Lower leg skin (tissue), 4 donors: ENCODE data around the gene STPG3. TPM values are rescaled to one million over a fixed set of nuclear protein-coding genes. Genes with fewer than 3 reads are reported as not detected.

ENCODE experiments used
- DNase-seq, 2 donors: peaks; one replicate each; pipeline ENCODE4 v3.0.0-alpha.2; 2019; ENCODE audit warnings: low spot score in 2 of 2
- H3K4me3 ChIP-seq: fragments of 200-600 bp; sonication (generic); 2 replicates; pipeline ENCODE4 v1.5.1; 2017; ENCODE audit warnings: mild to moderate bottlenecking, low read depth; ENCODE audit not compliant: poor library complexity, severe bottlenecking
- POLR2A ChIP-seq, 2 donors: fragments of 450-650 bp; IDR thresholded peaks; one replicate each; pipeline ENCODE4 v1.6.1; 2016 to 2017; ENCODE audit warnings: antibody characterized with exemption in 2 of 2, mild to moderate bottlenecking in 1 of 2, moderate library complexity in 1 of 2
- WGBS, 2 donors: methylation state at CpG; one replicate each; pipeline ENCODE4 v1.1.5; 2018; 5-methylcytosine and 5-hydroxymethylcytosine counted together
- intact Hi-C: fragments of 100-400 bp; cut with DNase I; formaldehyde crosslinking; loops from one replicate; pipeline ENCODE4 v1.15.0; 2023; ENCODE audit warnings: low total_unique reads
- total RNA-seq, 4 donors: library from RNA; depleted of rRNA; stranded (reverse); fragments of >200 nt; gene quantifications; one replicate each; pipeline ENCODE4 v1.1.0, GENCODE V29; 2016
- TF ChIP-seq, protein P1 (sequence below), 3 donors: fragments of 450-650 bp; IDR thresholded peaks; one replicate each; pipeline ENCODE4 v1.5.1; 2016; ENCODE audit warnings: antibody characterized with exemption in 3 of 3, mild to moderate bottlenecking in 3 of 3, moderate library complexity in 2 of 3

STPG3 gene
- total RNA-seq, 4 donors from 2014 or later, result not detected

DNA sequence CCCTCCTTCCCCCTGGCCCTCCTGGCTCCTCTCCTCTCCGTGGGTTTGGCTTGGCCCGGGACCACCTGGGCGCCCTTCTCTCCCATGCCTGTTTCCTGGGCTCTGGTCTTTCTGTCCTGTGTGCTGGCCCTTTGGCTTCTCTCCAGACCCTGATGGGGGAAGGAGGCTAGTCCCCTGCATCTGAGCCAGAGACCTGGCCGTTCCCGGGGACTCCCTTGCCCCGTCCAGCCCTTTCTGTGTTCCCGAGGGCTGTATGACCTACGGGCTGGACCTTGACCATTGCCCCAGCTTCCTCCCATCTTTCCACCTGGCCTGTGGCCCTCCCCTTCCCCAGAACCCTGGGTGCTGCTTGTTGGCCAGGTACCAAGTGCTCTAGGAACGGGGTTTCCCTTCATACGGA lies 12.4 kb downstream of the STPG3 start:
- TF ChIP-seq POLR2A (IDR thresholded peaks at IDR 0.05), result no peak
- TF ChIP-seq, protein P1, sequence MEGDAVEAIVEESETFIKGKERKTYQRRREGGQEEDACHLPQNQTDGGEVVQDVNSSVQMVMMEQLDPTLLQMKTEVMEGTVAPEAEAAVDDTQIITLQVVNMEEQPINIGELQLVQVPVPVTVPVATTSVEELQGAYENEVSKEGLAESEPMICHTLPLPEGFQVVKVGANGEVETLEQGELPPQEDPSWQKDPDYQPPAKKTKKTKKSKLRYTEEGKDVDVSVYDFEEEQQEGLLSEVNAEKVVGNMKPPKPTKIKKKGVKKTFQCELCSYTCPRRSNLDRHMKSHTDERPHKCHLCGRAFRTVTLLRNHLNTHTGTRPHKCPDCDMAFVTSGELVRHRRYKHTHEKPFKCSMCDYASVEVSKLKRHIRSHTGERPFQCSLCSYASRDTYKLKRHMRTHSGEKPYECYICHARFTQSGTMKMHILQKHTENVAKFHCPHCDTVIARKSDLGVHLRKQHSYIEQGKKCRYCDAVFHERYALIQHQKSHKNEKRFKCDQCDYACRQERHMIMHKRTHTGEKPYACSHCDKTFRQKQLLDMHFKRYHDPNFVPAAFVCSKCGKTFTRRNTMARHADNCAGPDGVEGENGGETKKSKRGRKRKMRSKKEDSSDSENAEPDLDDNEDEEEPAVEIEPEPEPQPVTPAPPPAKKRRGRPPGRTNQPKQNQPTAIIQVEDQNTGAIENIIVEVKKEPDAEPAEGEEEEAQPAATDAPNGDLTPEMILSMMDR (IDR thresholded peaks at IDR 0.05), result no peak
- DNase-seq, result no peak
- intact Hi-C loops, result no loop called here
- H3K4me3 ChIP-seq, result no peak overlapping the region
- 82 to 86% methylated on average over 10 of the region's 10 CpGs for WGBS, 2 donors

DNA sequence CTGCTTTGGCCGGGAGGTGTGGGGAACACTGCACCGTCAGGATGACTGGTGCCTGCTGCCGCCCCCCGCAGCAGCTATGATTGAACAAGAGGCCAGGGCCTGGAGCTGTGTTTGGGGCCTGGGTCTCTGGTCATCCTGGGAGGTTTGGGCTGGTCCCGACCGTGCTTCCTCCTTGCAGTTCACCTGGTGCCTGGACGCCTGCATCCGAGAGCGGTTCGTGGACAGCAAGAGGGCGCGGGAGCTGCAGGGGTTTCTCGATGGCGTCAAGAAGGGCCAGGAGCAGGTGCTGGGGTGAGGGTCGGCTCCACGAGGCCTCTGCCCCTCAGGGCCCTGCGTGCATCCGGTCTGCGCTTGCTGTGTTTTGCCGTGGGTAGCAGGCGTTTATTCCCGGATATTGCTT lies 13.0 kb downstream of the STPG3 start:
- no peak for DNase-seq
- intact Hi-C loops, result no loop called here
- no peak for TF ChIP-seq POLR2A (IDR thresholded peaks at IDR 0.05)
- TF ChIP-seq, protein P1 (IDR thresholded peaks at IDR 0.05), result no peak
- 92 to 94% methylated on average over 18 to 22 of the region's 22 CpGs for WGBS, 2 donors
- no peak overlapping the region for H3K4me3 ChIP-seq

DNA sequence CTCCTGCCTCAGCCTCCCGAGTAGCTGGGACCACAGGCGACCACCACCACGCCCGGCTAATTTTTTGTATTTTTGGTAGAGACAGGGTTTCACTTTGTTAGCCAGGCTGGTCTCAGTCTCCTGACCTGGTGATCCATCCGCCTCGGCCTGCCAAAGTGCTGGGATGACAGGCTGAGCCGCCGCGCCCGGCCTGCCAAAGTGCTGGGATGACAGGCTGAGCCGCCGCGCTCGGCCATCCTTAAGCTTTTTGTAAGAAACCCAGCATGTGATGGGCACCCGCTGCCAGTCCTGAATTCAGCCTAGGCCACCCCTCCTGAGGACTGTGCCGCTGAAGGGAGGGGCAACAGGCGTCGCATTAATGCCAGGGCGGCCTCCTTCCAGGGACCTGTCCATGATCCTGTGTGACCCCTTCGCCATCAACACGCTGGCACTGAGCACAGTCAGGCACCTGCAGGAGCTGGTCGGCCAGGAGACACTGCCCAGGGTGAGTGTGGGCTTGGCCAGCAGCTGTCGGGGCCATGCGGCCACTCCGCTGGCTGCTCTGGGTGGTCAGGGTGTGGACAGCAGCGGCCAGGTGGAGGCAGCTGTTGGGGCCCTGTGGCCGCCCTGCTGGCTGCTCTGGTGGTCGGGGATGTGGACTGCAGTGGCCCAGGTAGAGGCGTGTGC lies 14.5 kb downstream of the STPG3 start:
- intact Hi-C loops, result no loop called here
- DNase-seq, result no peak
- TF ChIP-seq, protein P1 (IDR thresholded peaks at IDR 0.05), result no peak
- TF ChIP-seq POLR2A (IDR thresholded peaks at IDR 0.05), result no peak
- 92 to 93% methylated on average over 23 to 29 of the region's 29 CpGs for WGBS, 2 donors
- H3K4me3 ChIP-seq, result no peak overlapping the region

DNA sequence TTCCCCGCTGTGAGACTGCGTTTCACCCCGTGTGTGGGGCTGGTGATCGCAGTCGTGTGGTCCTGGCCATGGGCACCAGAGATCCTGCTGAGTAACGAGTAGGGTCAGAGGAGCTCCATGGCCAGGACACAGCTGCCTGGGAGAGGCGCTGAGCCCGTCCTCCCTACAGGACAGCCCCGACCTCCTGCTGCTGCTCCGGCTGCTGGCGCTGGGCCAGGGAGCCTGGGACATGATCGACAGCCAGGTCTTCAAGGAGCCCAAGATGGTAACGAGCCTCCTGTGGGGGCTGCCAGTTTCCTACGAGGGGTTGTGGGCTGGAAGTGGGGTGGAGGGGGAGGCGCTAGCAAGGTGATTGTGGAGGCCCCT lies 15.1 kb downstream of the STPG3 start:
- intact Hi-C loops, result no loop called here
- WGBS, 2 donors, result 86 to 87% methylated on average over 9 to 15 of the region's 15 CpGs
- DNase-seq, result no peak
- H3K4me3 ChIP-seq, result no peak overlapping the region
- TF ChIP-seq, protein P1 (IDR thresholded peaks at IDR 0.05), result no peak
- TF ChIP-seq POLR2A (IDR thresholded peaks at IDR 0.05), result no peak

DNA sequence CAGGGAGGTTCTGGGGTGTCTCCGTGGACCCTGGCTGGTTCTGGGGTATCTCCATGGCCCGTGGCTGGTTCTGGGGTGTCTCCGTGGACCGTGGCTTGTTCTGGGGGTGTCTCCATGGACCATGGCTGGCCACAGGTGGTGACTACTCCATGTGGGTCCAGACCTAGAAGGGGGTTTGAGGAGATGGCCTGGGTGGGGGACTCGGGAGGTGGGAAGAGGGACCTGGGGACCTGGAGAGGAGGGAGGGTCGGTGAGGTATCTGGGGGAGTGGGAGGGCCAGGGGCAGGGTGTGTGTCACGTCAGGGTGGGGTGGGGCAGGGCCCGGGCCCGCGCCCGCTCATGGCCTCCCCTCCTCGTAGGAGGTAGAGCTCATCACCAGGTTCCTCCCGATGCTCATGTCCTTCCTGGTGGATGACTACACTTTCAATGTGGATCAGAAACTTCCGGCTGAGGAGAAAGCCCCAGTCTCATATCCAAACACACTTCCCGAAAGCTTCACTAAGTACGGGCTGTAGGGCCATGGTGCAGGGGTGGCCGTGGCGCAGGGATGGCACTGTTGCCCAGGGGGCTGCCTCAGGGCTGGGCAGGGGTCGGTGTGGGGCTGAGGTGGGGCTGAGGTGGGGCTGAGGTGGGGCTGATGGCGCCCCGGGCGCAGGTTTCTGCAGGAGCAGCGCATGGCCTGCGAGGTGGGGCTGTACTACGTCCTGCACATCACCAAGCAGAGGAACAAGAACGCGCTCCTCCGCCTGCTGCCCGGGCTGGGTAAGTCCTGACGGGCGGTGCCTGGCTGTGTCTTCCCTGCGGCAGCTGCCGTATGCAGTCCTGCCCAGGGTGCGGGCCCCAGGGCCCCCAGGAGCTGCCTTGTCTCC lies 15.7 kb downstream of the STPG3 start:
- WGBS, 2 donors, result 86 to 88% methylated on average over 31 to 34 of the region's 34 CpGs
- no peak for DNase-seq
- H3K4me3 ChIP-seq, result no peak overlapping the region
- TF ChIP-seq, protein P1 (IDR thresholded peaks at IDR 0.05), result no peak
- TF ChIP-seq POLR2A (IDR thresholded peaks at IDR 0.05), result no peak
- intact Hi-C loops, result no loop called here
